ENCODE measurements around the gene C19orf73.

DNA sequence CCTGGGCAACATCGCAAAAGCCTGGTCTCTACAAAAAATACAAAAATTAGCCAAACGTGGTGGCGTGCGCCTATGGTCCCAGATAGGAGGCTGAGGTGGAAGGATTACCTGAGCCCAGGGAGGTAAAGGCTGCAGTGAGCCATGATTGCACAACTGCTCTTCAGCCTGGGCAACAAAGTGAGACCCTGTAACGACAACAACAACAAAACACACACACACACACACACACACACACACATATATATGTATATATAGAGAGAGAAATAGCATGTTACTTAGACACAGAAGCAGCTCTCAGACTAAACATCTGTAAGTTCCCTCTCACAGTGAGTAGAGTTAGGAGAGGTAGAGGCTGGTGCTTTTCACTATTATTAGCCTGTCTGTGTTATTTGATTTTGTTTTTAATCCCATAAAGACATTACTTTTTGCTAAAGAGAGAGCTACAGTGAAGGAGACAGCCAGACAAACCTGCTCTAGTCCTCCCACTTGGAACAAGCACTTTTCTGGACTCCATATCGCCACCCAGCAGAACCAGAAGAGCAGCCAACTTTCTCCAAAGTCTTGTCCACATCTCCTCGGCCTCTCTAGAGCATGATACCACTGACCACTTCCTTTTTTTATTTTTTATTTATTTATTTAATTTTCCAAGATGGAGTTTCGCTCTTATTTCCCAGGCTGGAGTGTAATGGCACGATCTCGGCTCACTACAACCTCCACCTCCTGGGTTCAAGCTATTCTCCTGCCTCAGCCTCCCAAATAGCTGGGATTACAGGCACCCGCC is 7.5 kb downstream of the C19orf73 start:
- TF ChIP-seq, protein P1, sequence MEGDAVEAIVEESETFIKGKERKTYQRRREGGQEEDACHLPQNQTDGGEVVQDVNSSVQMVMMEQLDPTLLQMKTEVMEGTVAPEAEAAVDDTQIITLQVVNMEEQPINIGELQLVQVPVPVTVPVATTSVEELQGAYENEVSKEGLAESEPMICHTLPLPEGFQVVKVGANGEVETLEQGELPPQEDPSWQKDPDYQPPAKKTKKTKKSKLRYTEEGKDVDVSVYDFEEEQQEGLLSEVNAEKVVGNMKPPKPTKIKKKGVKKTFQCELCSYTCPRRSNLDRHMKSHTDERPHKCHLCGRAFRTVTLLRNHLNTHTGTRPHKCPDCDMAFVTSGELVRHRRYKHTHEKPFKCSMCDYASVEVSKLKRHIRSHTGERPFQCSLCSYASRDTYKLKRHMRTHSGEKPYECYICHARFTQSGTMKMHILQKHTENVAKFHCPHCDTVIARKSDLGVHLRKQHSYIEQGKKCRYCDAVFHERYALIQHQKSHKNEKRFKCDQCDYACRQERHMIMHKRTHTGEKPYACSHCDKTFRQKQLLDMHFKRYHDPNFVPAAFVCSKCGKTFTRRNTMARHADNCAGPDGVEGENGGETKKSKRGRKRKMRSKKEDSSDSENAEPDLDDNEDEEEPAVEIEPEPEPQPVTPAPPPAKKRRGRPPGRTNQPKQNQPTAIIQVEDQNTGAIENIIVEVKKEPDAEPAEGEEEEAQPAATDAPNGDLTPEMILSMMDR (IDR thresholded peaks at IDR 0.05) = no peak
- TF ChIP-seq POLR2AphosphoS5 (IDR thresholded peaks at IDR 0.05) (no peak), POLR2A (IDR thresholded peaks at IDR 0.05) (no peak)
